H1 (cell line): ENCODE results near the gene MARCKS. TPM values are rescaled to one million over a fixed set of nuclear protein-coding genes. Genes with fewer than 3 reads are reported as not detected.

Source experiments
- CTCF ChIA-PET: fragments of 300-600 bp; sonication (Branson Sonifier 250); formaldehyde crosslinking; loops from one replicate; lab custom pipeline; 2021; ENCODE audit not compliant: partially characterized antibody; lab: Charles Lee
- POLR2A ChIA-PET: fragments of 300-600 bp; sonication (Branson Sonifier 250); formaldehyde crosslinking; loops from one replicate; lab custom pipeline; 2021; ENCODE audit warnings: inconsistent platforms; ENCODE audit not compliant: partially characterized antibody; lab: Charles Lee
- DNase-seq, 2 experiments: peaks; one replicate each; pipeline versions ENCODE4 v3.0.0 to v3.0.0-alpha.2; 2010 to 2022; ENCODE audit warnings: low spot score in 2 of 2, low read depth in 1 of 2, mixed read lengths in 1 of 2
- FAIRE-seq: peaks from 2 replicates; lab custom pipeline; 2011; peaks lifted over from hg19 to GRCh38; lab: Jason Lieb, UNC
- H2AFZ ChIP-seq: 2 replicates; pipeline ENCODE4 v1.8.1; 2012; ENCODE audit warnings: low read length, inconsistent platforms
- H2AK5ac ChIP-seq: 2 replicates; pipeline ENCODE4 v1.6.1; 2013; ENCODE audit warnings: low read depth, low read length
- H2BK120ac ChIP-seq: replicated peaks from 2 replicates; pipeline ENCODE3; 2013; ENCODE audit warnings: low read depth, low read length, inconsistent platforms
- H2BK12ac ChIP-seq: 2 replicates; pipeline ENCODE4 v1.6.1; 2013; ENCODE audit warnings: low read depth, low read length
- H2BK15ac ChIP-seq: 2 replicates; pipeline ENCODE4 v1.6.1; 2013; ENCODE audit warnings: low read length
- H2BK20ac ChIP-seq: 2 replicates; pipeline ENCODE4 v1.6.1; 2013; ENCODE audit warnings: low read length
- H2BK5ac ChIP-seq: 2 replicates; pipeline ENCODE4 v1.6.1; 2013; ENCODE audit warnings: low read depth, low read length
- H3K14ac ChIP-seq: 2 replicates; pipeline ENCODE4 v1.6.1; 2013; ENCODE audit warnings: inconsistent platforms; ENCODE audit not compliant: insufficient read length
- H3K18ac ChIP-seq: 2 replicates; pipeline ENCODE4 v1.6.1; 2013; ENCODE audit warnings: low read length; ENCODE audit errors: extremely low read depth
- H3K23ac ChIP-seq: 2 replicates; pipeline ENCODE4 v1.6.1; 2013; ENCODE audit warnings: inconsistent platforms; ENCODE audit not compliant: insufficient read length
- H3K23me2 ChIP-seq: 2 replicates; pipeline ENCODE4 v1.6.1; 2013; ENCODE audit warnings: low read depth, low read length
- H3K27ac ChIP-seq: 2 replicates; pipeline ENCODE4 v1.6.1; 2011; ENCODE audit warnings: low read depth, low read length, inconsistent platforms
- H3K27me3 ChIP-seq, 4 experiments: replicated peaks in 1 of 4; 1 replicate in 1 of 4; 2 replicates in 3 of 4; pipeline versions ENCODE4 v1.6.1 to v1.8.1; 2011 to 2013; ENCODE audit warnings: low read length in 3 of 4, mild to moderate bottlenecking in 3 of 4, inconsistent platforms in 2 of 4, mixed read lengths in 2 of 4, moderate library complexity in 1 of 4; ENCODE audit not compliant: control insufficient read depth in 3 of 4, insufficient read depth in 3 of 4; ENCODE audit errors: extremely low read depth in 1 of 4
- H3K36me3 ChIP-seq, 4 experiments: 2 replicates each; pipeline versions ENCODE4 v1.6.1 to v1.8.1; 2011 to 2013; ENCODE audit warnings: mild to moderate bottlenecking in 4 of 4, low read length in 3 of 4, moderate library complexity in 2 of 4, control low read depth in 1 of 4, inconsistent platforms in 1 of 4; ENCODE audit not compliant: insufficient read depth in 4 of 4, control insufficient read depth in 2 of 4
- H3K4ac ChIP-seq: replicated peaks from 2 replicates; pipeline ENCODE3; 2013; ENCODE audit warnings: low read length, low read depth, mixed read lengths, inconsistent platforms; ENCODE audit not compliant: insufficient read length
- H3K4me1 ChIP-seq, 4 experiments: replicated peaks in 1 of 4; 1 replicate in 1 of 4; 2 replicates in 3 of 4; pipeline versions ENCODE4 v1.6.1 to v1.8.1; 2011 to 2013; ENCODE audit warnings: low read length in 3 of 4, inconsistent platforms in 2 of 4, mixed read lengths in 1 of 4; ENCODE audit not compliant: insufficient read depth in 4 of 4, control insufficient read depth in 3 of 4
- H3K4me2 ChIP-seq, 2 experiments: 2 replicates each; pipeline versions ENCODE4 v1.6.1 to v1.8.1; 2011 to 2013; ENCODE audit warnings: low read depth in 2 of 2, low read length in 2 of 2, control low read depth in 1 of 2, inconsistent platforms in 1 of 2, mild to moderate bottlenecking in 1 of 2; ENCODE audit not compliant: insufficient read depth in 1 of 2
- H3K4me3 ChIP-seq, 4 experiments: fragments of 200-600, 300-600 bp in 1 of 4; sonication (generic), shearing (Covaris generic), sonication (Bioruptor Twin) in 1 of 4; 2 replicates each; pipeline versions ENCODE4 v1.5.1 to v1.8.1; 2011 to 2016; ENCODE audit warnings: low read length in 4 of 4, low read depth in 3 of 4, control low read depth in 2 of 4, inconsistent platforms in 2 of 4, mild to moderate bottlenecking in 2 of 4, mixed read lengths in 1 of 4, moderate library complexity in 1 of 4; ENCODE audit not compliant: insufficient read depth in 2 of 4; ENCODE audit errors: extremely low read depth in 1 of 4
- H3K56ac ChIP-seq: replicated peaks from 2 replicates; pipeline ENCODE3; 2013; ENCODE audit warnings: low read depth, mild to moderate bottlenecking, mixed read lengths, low read length, inconsistent platforms; ENCODE audit not compliant: insufficient read length
- H3K79me1 ChIP-seq: 2 replicates; pipeline ENCODE4 v1.6.1; 2013; ENCODE audit warnings: low read depth, low read length, control low read depth
- H3K79me2 ChIP-seq, 2 experiments: 2 replicates each; pipeline versions ENCODE4 v1.6.1 to v1.8.1; 2012 to 2013; ENCODE audit warnings: low read length in 2 of 2, mild to moderate bottlenecking in 2 of 2, inconsistent platforms in 1 of 2; ENCODE audit not compliant: insufficient read depth in 2 of 2, control insufficient read depth in 1 of 2
- H3K9ac ChIP-seq, 4 experiments: replicated peaks in 1 of 4; 1 replicate in 1 of 4; 2 replicates in 3 of 4; pipeline versions ENCODE4 v1.6.1 to v1.8.1; 2011 to 2013; ENCODE audit warnings: low read depth in 3 of 4, low read length in 3 of 4, control low read depth in 2 of 4, mild to moderate bottlenecking in 2 of 4, moderate library complexity in 2 of 4, inconsistent platforms in 1 of 4; ENCODE audit errors: extremely low read depth in 1 of 4
- H3K9me3 ChIP-seq, 2 experiments: 2 replicates each; pipeline versions ENCODE4 v1.6.1 to v1.8.1; 2012 to 2013; ENCODE audit warnings: mild to moderate bottlenecking in 2 of 2, moderate library complexity in 2 of 2, control low read depth in 1 of 2, inconsistent platforms in 1 of 2, low read depth in 1 of 2, low read length in 1 of 2, mixed read lengths in 1 of 2; ENCODE audit not compliant: insufficient read depth in 2 of 2
- H4K20me1 ChIP-seq, 2 experiments: replicated peaks in 1 of 2; 2 replicates each; pipeline versions ENCODE3 to v1.8.1; 2011 to 2013; ENCODE audit warnings: inconsistent platforms in 2 of 2, low read length in 2 of 2, mild to moderate bottlenecking in 1 of 2; ENCODE audit not compliant: insufficient read depth in 2 of 2, control insufficient read depth in 1 of 2
- H4K5ac ChIP-seq: 2 replicates; pipeline ENCODE4 v1.6.1; 2013; ENCODE audit warnings: low read length, low read depth, mixed read lengths, inconsistent platforms; ENCODE audit not compliant: insufficient read length
- H4K8ac ChIP-seq: 2 replicates; pipeline ENCODE4 v1.8.0; 2013; ENCODE audit warnings: mild to moderate bottlenecking, moderate library complexity, low read length, inconsistent platforms; ENCODE audit not compliant: insufficient read depth; ENCODE audit errors: extremely low read depth
- H4K91ac ChIP-seq: replicated peaks from 2 replicates; pipeline ENCODE3; 2013; ENCODE audit warnings: low read length, mixed read lengths, inconsistent platforms; ENCODE audit not compliant: insufficient read length
- BACH1 ChIP-seq: IDR thresholded peaks from 2 replicates; pipeline ENCODE4 v1.6.1; 2012; ENCODE audit warnings: low read length, improper control_type of control experiment
- CBX8 ChIP-seq: fragments of 300-800, 300-1000 bp; sonication (generic); IDR thresholded peaks from 2 replicates; pipeline ENCODE4 v1.7.1; 2016; ENCODE audit warnings: low read depth, low read length, borderline replicate concordance
- CTCF ChIP-seq, 3 experiments: IDR thresholded peaks; 1 replicate in 2 of 3; 2 replicates in 1 of 3; pipeline versions ENCODE4 v1.5.1 to v1.6.1; 2011; ENCODE audit warnings: low read length in 3 of 3, mild to moderate bottlenecking in 3 of 3, inconsistent platforms in 2 of 3, low read depth in 1 of 3, moderate library complexity in 1 of 3; ENCODE audit not compliant: insufficient read depth in 1 of 3; ENCODE audit errors: control extremely low read depth in 1 of 3
- E2F6 ChIP-seq: IDR thresholded peaks from 2 replicates; pipeline ENCODE4 v1.6.1; 2012; ENCODE audit warnings: inconsistent platforms
- EZH2 ChIP-seq: fragments of 200-600 bp; sonication (generic); IDR thresholded peaks from 2 replicates; pipeline ENCODE4 v1.7.1; 2012; ENCODE audit warnings: low read depth, mild to moderate bottlenecking, moderate library complexity, low read length, inconsistent platforms; ENCODE audit not compliant: severe bottlenecking
- HDAC6 ChIP-seq: IDR thresholded peaks from one replicate; pipeline ENCODE4 v1.7.1; 2012; ENCODE audit warnings: low read depth, mild to moderate bottlenecking, inconsistent platforms, low read length, moderate library complexity
- JUND ChIP-seq: IDR thresholded peaks from 2 replicates; pipeline ENCODE4 v1.6.1; 2011; ENCODE audit warnings: mild to moderate bottlenecking, improper control_type of control experiment, low read length
- NRF1 ChIP-seq: IDR thresholded peaks from 2 replicates; pipeline ENCODE4 v1.6.1; 2011; ENCODE audit warnings: mild to moderate bottlenecking, low read depth, low read length, improper control_type of control experiment
- RBBP5 ChIP-seq: IDR thresholded peaks from 2 replicates; pipeline ENCODE4 v1.7.1; 2012; ENCODE audit warnings: low read depth, mild to moderate bottlenecking, inconsistent platforms, low read length, moderate library complexity, borderline replicate concordance
- RXRA ChIP-seq: IDR thresholded peaks from 2 replicates; pipeline ENCODE4 v1.6.1; 2011; ENCODE audit warnings: low read depth, mild to moderate bottlenecking, low read length, moderate library complexity; ENCODE audit not compliant: insufficient read depth
- SP4 ChIP-seq: IDR thresholded peaks from 2 replicates; pipeline ENCODE4 v1.6.1; 2012; ENCODE audit warnings: low read length, inconsistent platforms
- WGBS, 2 experiments: shearing (Covaris generic) in 1 of 2; methylation state at CpG; one replicate each; pipeline versions ENCODE4 v1.1.6 to v1.1.7; 2013 to 2015; ENCODE audit warnings: low lambda C conversion rate in 2 of 2, mixed read lengths in 2 of 2, inconsistent platforms in 1 of 2, low coverage in 1 of 2, missing lambda C conversion rate in 1 of 2; ENCODE audit not compliant: insufficient replicate concordance in 2 of 2, insufficient coverage in 1 of 2, insufficient read length in 1 of 2; ENCODE audit errors: extremely low coverage in 1 of 2, missing lambda C conversion rate in 1 of 2; 5-methylcytosine and 5-hydroxymethylcytosine counted together
- polyA plus RNA-seq, 7 experiments: library from polyadenylated mRNA; depleted of rRNA in 3 of 7; stranded (reverse) in 5 of 7; unstranded in 2 of 7; fragments of >200 nt in 5 of 7; fragments of 200-250 nt in 2 of 7; gene quantifications; 1 replicate in 5 of 7; 2 replicates in 1 of 7; 4 replicates in 1 of 7; pipeline versions ENCODE4 v1.2.1 to v1.2.3, GENCODE V29; 2011 to 2013; ENCODE audit warnings: missing spikeins in 2 of 7, mixed read lengths in 2 of 7
- total RNA-seq: library from RNA; stranded (reverse); fragmentation: NEBNext Ultra II Directional; extraction: Animal tissue kit (Norgen Biotek cat#: 25700); gene quantifications from 2 replicates; pipeline ENCODE4 v1.2.1, GENCODE V29; 2021

MARCKS gene
- total and polyA plus RNA-seq, 2 of the 8 experiments (the other 6 are each of a cell fraction or from before 2014, with no cell fraction given): 26.6 to 111 TPM

GRCh38 chr6:113830140-113830539, 27.0 kb upstream of the MARCKS start:
- no peak overlapping the region for H2BK15ac ChIP-seq
- POLR2A ChIA-PET: interaction anchor here (1.3 kb wide), 1 partner anchor 26 kb away, joined by 3 read pairs; no protein-coding TSS in a partner anchor
- no peak overlapping the region for H4K5ac ChIP-seq
- H3K18ac ChIP-seq: no peak overlapping the region
- H2BK5ac ChIP-seq: no peak overlapping the region
- H2AFZ ChIP-seq: no peak overlapping the region
- no peaks in the 10 kb centered on the region for H3K79me2 ChIP-seq
- H3K79me1 ChIP-seq: no peaks in the 10 kb centered on the region
- no peak overlapping the region for H2BK20ac ChIP-seq
- H4K20me1 ChIP-seq: no peaks in the 10 kb centered on the region
- H3K27ac ChIP-seq: no peak overlapping the region
- no peak overlapping the region for H2BK120ac ChIP-seq
- H3K4me3 ChIP-seq: no peak overlapping the region
- H3K14ac ChIP-seq: no peak overlapping the region
- no peaks in the 10 kb centered on the region for H3K4me1 ChIP-seq
- H4K8ac ChIP-seq: no peak overlapping the region
- H3K36me3 ChIP-seq: no peaks in the 10 kb centered on the region
- H2BK12ac ChIP-seq: no peak overlapping the region
- H3K23me2 ChIP-seq: no peaks in the 10 kb centered on the region
- H3K9ac ChIP-seq: no peak overlapping the region
- WGBS, 2 experiments: 81% methylated on average over 2 of the region's 2 CpGs; no CpG with 5 or more reads in 1 of the 2 experiments
- DNase-seq (no peak), FAIRE-seq (no peak)
- H3K4me2 ChIP-seq: no peak overlapping the region
- H3K9me3 ChIP-seq: no peaks in the 10 kb centered on the region
- no peak overlapping the region for H3K56ac ChIP-seq
- no peak overlapping the region for H4K91ac ChIP-seq
- CTCF ChIA-PET: interaction anchor here (0.8 kb wide), 1 partner anchor 43 kb away, joined by 3 read pairs; no protein-coding TSS in a partner anchor
- H3K23ac ChIP-seq: no peak overlapping the region
- no peaks in the 10 kb centered on the region for H3K27me3 ChIP-seq
- no peak overlapping the region for H3K4ac ChIP-seq
- no peak overlapping the region for H2AK5ac ChIP-seq
- TF ChIP-seq RBBP5 (no peak), E2F6 (no peak), HDAC6 (no peak), CBX8 (no peak), CTCF (IDR thresholded peaks at IDR 0.05; ENCODE audit: control extremely low read depth in 1 of 3, insufficient read depth in 1 of 3, low read depth in 1 of 3, low read length in 3 of 3) (no peak), EZH2 (no peak), SP4 (no peak), NRF1 (no peak), BACH1 (no peak), RXRA (no peak), JUND (no peak)
